GM23338 (cell line): ENCODE data around the gene CCBE1. TPM values are rescaled to one million over a fixed set of nuclear protein-coding genes. Genes with fewer than 3 reads are reported as not detected.

Source experiments
- ATAC-seq: fragments of 200-7000 bp; cut with Tn5 transposase; 3 replicates; pipeline ENCODE4 v1.9.1; 2020
- DNase-seq: peaks from one replicate; pipeline ENCODE4 v3.0.0-alpha.2; 2015; ENCODE audit warnings: low spot score
- H2AFZ ChIP-seq: fragments of 200-600 bp; sonication (generic); 2 replicates; pipeline ENCODE4 v1.8.0; 2016; ENCODE audit warnings: antibody characterized with exemption, mild to moderate bottlenecking, moderate library complexity
- H3F3A ChIP-seq: fragments of 200-600 bp; sonication (generic); replicated peaks from 2 replicates; pipeline ENCODE4 v1.8.0; 2017; ENCODE audit warnings: antibody characterized with exemption, mixed run types, low read depth
- H3K27ac ChIP-seq: fragments of 200-600 bp; sonication (generic); 2 replicates; pipeline ENCODE4 v1.6.1; 2016; ENCODE audit warnings: low read depth
- H3K27me3 ChIP-seq: fragments of 200-600 bp; sonication (generic); 2 replicates; pipeline ENCODE4 v1.8.0; 2016; ENCODE audit warnings: mild to moderate bottlenecking, mixed run types, moderate library complexity; ENCODE audit not compliant: insufficient read depth
- H3K36me3 ChIP-seq: fragments of 200-600 bp; sonication (generic); 2 replicates; pipeline ENCODE4 v1.8.0; 2016; ENCODE audit warnings: mild to moderate bottlenecking; ENCODE audit not compliant: insufficient read depth
- H3K4me1 ChIP-seq: fragments of 200-600 bp; sonication (generic); 2 replicates; pipeline ENCODE4 v1.8.0; 2016; ENCODE audit warnings: mild to moderate bottlenecking, moderate library complexity; ENCODE audit not compliant: insufficient read depth
- H3K4me2 ChIP-seq: fragments of 200-600 bp; sonication (generic); 2 replicates; pipeline ENCODE4 v1.7.1; 2017; ENCODE audit warnings: mixed run types
- H3K4me3 ChIP-seq: fragments of 200-600 bp; sonication (generic); 2 replicates; pipeline ENCODE4 v1.6.1; 2016; ENCODE audit warnings: mixed run types
- H3K79me2 ChIP-seq: fragments of 200-600 bp; sonication (generic); replicated peaks from 2 replicates; pipeline ENCODE4 v1.8.0; 2017; ENCODE audit warnings: mild to moderate bottlenecking; ENCODE audit not compliant: insufficient read depth
- H3K9me2 ChIP-seq: fragments of 200-600 bp; sonication (generic); 2 replicates; pipeline ENCODE4 v1.8.0; 2017; ENCODE audit not compliant: insufficient read depth
- H4K20me1 ChIP-seq: fragments of 200-600 bp; sonication (generic); replicated peaks from 2 replicates; pipeline ENCODE4 v1.8.0; 2017; ENCODE audit warnings: mild to moderate bottlenecking; ENCODE audit not compliant: insufficient read depth
- H3K27ac Mint-ChIP-seq: 2 replicates; pipeline ENCODE4 v1.8.0; 2020; ENCODE audit warnings: inconsistent platforms, mild to moderate bottlenecking, moderate library complexity, mixed read lengths
- H3K27me3 Mint-ChIP-seq: 3 replicates; pipeline ENCODE4 v1.8.0; 2022; ENCODE audit warnings: low read depth, mild to moderate bottlenecking, moderate library complexity, mixed read lengths, inconsistent platforms; ENCODE audit not compliant: insufficient read depth, poor library complexity
- H3K36me3 Mint-ChIP-seq: 3 replicates; pipeline ENCODE4 v1.8.0; 2021; ENCODE audit warnings: low read depth, mild to moderate bottlenecking, inconsistent platforms, moderate library complexity, mixed read lengths
- H3K4me1 Mint-ChIP-seq: 3 replicates; pipeline ENCODE4 v1.8.0; 2020; ENCODE audit warnings: mild to moderate bottlenecking, inconsistent platforms, mixed read lengths
- H3K4me3 Mint-ChIP-seq: 3 replicates; pipeline ENCODE4 v1.8.0; 2021; ENCODE audit warnings: moderate library complexity, mild to moderate bottlenecking, inconsistent platforms, mixed read lengths
- H3K9me3 Mint-ChIP-seq: 3 replicates; pipeline ENCODE4 v1.8.0; 2020; ENCODE audit warnings: moderate library complexity, mild to moderate bottlenecking, inconsistent platforms, mixed read lengths
- CREB1 ChIP-seq: fragments of 250-450 bp; sonication (Bioruptor Pico); IDR thresholded peaks from 2 replicates; pipeline ENCODE4 v1.5.0; 2020; ENCODE audit warnings: low read depth, mild to moderate bottlenecking, moderate library complexity
- EZH2 ChIP-seq: fragments of 200-600 bp; sonication (generic); IDR thresholded peaks from one replicate; pipeline ENCODE4 v1.8.0; 2017; ENCODE audit warnings: antibody characterized with exemption, mild to moderate bottlenecking, low read depth; ENCODE audit not compliant: unreplicated experiment
- EZH2phosphoT487 ChIP-seq: fragments of 200-600 bp; sonication (generic); IDR thresholded peaks from one replicate; pipeline ENCODE4 v1.8.1; 2018; ENCODE audit warnings: antibody characterized with exemption; ENCODE audit not compliant: unreplicated experiment
- POLR2AphosphoS5 ChIP-seq: IDR thresholded peaks from 2 replicates; pipeline ENCODE4 v1.6.1; 2016; ENCODE audit warnings: antibody characterized with exemption, low read depth
- STAT1 ChIP-seq: IDR thresholded peaks from one replicate; pipeline ENCODE4 v1.6.1; 2016; ENCODE audit warnings: antibody characterized with exemption; ENCODE audit not compliant: unreplicated experiment
- ZNF114 ChIP-seq: fragments of 250-450 bp; sonication (Bioruptor Pico); IDR thresholded peaks from 2 replicates; pipeline ENCODE4 v1.5.0; 2020; ENCODE audit warnings: mild to moderate bottlenecking, moderate library complexity
- ZNF331 ChIP-seq: fragments of 250-450 bp; sonication (Bioruptor Pico); IDR thresholded peaks from 2 replicates; pipeline ENCODE4 v1.5.0; 2020; ENCODE audit warnings: low read depth, mild to moderate bottlenecking, moderate library complexity
- polyA plus RNA-seq: library from polyadenylated mRNA; unstranded; fragments of >200 nt; fragmentation: Nextera tagmentation; extraction: Ambion mirVana; gene quantifications from 2 replicates; pipeline ENCODE4 v1.2.1, GENCODE V29; 2016
- total RNA-seq: library from RNA; depleted of rRNA; stranded (reverse); fragments of >200 nt; shearing (Covaris generic); gene quantifications from 2 replicates; pipeline ENCODE4 v1.2.3, GENCODE V29; 2014
- TF ChIP-seq, protein P1 (sequence below): IDR thresholded peaks from one replicate; pipeline ENCODE4 v1.6.1; 2018; ENCODE audit warnings: antibody characterized with exemption; ENCODE audit not compliant: unreplicated experiment
- TF ChIP-seq, protein P2 (sequence below): fragments of 250-450 bp; sonication (Bioruptor Pico); IDR thresholded peaks from 2 replicates; pipeline ENCODE4 v1.5.0; 2020; ENCODE audit warnings: mild to moderate bottlenecking, moderate library complexity
- TF ChIP-seq, protein P3 (sequence below): IDR thresholded peaks from 2 replicates; pipeline ENCODE4 v1.6.1; 2016; ENCODE audit warnings: antibody characterized with exemption

Gene CCBE1
- total and polyA plus RNA-seq, 2 experiments from 2014 or later: 2.1 to 2.6 TPM

DNA sequence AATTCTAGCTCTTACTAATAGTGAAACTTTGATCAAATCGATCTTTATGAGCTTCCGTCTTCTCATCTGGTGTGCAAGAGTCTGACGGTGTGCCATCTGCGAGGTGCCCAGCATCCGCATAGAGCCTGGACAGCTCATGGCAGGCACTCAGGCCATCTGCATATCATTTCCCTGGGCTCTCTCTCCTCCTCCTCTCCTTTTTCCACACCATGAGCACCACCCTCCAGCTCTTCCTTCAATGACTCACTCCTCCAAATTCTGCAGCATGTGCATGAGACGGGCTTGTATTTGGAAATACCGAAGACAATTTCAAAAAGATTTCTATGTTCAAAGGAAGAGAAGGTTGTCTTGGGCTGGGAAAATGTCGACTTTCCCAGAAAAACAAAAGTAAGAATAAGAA is 161.1 kb downstream of the CCBE1 start (continued):
- TF ChIP-seq, protein P1, sequence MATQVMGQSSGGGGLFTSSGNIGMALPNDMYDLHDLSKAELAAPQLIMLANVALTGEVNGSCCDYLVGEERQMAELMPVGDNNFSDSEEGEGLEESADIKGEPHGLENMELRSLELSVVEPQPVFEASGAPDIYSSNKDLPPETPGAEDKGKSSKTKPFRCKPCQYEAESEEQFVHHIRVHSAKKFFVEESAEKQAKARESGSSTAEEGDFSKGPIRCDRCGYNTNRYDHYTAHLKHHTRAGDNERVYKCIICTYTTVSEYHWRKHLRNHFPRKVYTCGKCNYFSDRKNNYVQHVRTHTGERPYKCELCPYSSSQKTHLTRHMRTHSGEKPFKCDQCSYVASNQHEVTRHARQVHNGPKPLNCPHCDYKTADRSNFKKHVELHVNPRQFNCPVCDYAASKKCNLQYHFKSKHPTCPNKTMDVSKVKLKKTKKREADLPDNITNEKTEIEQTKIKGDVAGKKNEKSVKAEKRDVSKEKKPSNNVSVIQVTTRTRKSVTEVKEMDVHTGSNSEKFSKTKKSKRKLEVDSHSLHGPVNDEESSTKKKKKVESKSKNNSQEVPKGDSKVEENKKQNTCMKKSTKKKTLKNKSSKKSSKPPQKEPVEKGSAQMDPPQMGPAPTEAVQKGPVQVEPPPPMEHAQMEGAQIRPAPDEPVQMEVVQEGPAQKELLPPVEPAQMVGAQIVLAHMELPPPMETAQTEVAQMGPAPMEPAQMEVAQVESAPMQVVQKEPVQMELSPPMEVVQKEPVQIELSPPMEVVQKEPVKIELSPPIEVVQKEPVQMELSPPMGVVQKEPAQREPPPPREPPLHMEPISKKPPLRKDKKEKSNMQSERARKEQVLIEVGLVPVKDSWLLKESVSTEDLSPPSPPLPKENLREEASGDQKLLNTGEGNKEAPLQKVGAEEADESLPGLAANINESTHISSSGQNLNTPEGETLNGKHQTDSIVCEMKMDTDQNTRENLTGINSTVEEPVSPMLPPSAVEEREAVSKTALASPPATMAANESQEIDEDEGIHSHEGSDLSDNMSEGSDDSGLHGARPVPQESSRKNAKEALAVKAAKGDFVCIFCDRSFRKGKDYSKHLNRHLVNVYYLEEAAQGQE: no peak
- TF ChIP-seq, protein P2, sequence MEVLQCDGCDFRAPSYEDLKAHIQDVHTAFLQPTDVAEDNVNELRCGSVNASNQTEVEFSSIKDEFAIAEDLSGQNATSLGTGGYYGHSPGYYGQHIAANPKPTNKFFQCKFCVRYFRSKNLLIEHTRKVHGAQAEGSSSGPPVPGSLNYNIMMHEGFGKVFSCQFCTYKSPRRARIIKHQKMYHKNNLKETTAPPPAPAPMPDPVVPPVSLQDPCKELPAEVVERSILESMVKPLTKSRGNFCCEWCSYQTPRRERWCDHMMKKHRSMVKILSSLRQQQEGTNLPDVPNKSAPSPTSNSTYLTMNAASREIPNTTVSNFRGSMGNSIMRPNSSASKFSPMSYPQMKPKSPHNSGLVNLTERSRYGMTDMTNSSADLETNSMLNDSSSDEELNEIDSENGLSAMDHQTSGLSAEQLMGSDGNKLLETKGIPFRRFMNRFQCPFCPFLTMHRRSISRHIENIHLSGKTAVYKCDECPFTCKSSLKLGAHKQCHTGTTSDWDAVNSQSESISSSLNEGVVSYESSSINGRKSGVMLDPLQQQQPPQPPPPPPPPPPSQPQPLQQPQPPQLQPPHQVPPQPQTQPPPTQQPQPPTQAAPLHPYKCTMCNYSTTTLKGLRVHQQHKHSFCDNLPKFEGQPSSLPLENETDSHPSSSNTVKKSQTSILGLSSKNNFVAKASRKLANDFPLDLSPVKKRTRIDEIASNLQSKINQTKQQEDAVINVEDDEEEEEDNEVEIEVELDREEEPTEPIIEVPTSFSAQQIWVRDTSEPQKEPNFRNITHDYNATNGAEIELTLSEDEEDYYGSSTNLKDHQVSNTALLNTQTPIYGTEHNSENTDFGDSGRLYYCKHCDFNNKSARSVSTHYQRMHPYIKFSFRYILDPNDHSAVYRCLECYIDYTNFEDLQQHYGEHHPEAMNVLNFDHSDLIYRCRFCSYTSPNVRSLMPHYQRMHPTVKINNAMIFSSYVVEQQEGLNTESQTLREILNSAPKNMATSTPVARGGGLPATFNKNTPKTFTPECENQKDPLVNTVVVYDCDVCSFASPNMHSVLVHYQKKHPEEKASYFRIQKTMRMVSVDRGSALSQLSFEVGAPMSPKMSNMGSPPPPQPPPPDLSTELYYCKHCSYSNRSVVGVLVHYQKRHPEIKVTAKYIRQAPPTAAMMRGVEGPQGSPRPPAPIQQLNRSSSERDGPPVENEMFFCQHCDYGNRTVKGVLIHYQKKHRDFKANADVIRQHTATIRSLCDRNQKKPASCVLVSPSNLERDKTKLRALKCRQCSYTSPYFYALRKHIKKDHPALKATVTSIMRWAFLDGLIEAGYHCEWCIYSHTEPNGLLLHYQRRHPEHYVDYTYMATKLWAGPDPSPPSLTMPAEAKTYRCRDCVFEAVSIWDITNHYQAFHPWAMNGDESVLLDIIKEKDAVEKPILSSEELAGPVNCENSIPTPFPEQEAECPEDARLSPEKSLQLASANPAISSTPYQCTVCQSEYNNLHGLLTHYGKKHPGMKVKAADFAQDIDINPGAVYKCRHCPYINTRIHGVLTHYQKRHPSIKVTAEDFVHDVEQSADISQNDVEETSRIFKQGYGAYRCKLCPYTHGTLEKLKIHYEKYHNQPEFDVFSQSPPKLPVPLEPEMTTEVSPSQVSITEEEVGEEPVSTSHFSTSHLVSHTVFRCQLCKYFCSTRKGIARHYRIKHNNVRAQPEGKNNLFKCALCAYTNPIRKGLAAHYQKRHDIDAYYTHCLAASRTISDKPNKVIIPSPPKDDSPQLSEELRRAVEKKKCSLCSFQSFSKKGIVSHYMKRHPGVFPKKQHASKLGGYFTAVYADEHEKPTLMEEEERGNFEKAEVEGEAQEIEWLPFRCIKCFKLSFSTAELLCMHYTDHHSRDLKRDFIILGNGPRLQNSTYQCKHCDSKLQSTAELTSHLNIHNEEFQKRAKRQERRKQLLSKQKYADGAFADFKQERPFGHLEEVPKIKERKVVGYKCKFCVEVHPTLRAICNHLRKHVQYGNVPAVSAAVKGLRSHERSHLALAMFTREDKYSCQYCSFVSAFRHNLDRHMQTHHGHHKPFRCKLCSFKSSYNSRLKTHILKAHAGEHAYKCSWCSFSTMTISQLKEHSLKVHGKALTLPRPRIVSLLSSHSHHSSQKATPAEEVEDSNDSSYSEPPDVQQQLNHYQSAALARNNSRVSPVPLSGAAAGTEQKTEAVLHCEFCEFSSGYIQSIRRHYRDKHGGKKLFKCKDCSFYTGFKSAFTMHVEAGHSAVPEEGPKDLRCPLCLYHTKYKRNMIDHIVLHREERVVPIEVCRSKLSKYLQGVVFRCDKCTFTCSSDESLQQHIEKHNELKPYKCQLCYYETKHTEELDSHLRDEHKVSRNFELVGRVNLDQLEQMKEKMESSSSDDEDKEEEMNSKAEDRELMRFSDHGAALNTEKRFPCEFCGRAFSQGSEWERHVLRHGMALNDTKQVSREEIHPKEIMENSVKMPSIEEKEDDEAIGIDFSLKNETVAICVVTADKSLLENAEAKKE (CRISPR knock-in tag): no peak

DNA sequence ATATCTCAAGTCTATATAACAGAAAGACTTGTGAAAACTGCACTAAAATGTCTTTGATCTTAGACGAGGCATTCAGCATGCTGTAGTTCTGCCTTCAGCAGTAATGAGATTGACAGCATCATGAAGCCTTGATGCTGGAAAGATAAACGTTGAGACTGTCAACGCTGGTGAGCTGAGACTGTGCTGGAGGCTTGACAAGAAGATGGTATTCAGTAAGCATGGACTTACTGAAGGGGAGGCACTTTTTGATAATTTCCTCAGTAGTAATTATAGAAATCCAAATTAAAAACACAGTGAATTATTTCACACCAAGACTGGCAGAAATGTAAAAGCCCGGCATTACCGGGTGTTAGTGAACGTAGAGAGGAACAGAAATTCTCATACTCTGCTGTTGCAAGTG is 162.2 kb downstream of the CCBE1 start:
- no peak overlapping the region for H3K27ac Mint-ChIP-seq
- Histone ChIP-seq H4K20me1 (no peaks in the 10 kb centered on the region), H3K4me3 (no peak overlapping the region), H3K79me2 (no peaks in the 10 kb centered on the region), H3K9me2 (peaks cover 3% of the 10 kb centered on the region), H2AFZ (no peak overlapping the region), H3K4me2 (no peak overlapping the region), H3K4me1 (no peaks in the 10 kb centered on the region), H3F3A (no peaks in the 10 kb centered on the region), H3K36me3 (no peaks in the 10 kb centered on the region), H3K27me3 (no peaks in the 10 kb centered on the region), H3K27ac (no peak overlapping the region)
- no peaks in the 10 kb centered on the region for H3K4me1 Mint-ChIP-seq
- H3K9me3 Mint-ChIP-seq: no peaks in the 10 kb centered on the region
- no peak overlapping the region for H3K4me3 Mint-ChIP-seq
- ATAC-seq (no peak), DNase-seq (no peak)
- H3K36me3 Mint-ChIP-seq: no peaks in the 10 kb centered on the region
- no peaks in the 10 kb centered on the region for H3K27me3 Mint-ChIP-seq
- TF ChIP-seq ZNF114 (CRISPR knock-in tag) (no peak), STAT1 (no peak), EZH2phosphoT487 (no peak), EZH2 (no peak), POLR2AphosphoS5 (no peak), ZNF331 (CRISPR knock-in tag) (no peak), CREB1 (CRISPR knock-in tag) (no peak)
- TF ChIP-seq, protein P3, sequence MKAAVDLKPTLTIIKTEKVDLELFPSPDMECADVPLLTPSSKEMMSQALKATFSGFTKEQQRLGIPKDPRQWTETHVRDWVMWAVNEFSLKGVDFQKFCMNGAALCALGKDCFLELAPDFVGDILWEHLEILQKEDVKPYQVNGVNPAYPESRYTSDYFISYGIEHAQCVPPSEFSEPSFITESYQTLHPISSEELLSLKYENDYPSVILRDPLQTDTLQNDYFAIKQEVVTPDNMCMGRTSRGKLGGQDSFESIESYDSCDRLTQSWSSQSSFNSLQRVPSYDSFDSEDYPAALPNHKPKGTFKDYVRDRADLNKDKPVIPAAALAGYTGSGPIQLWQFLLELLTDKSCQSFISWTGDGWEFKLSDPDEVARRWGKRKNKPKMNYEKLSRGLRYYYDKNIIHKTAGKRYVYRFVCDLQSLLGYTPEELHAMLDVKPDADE: no peak
- TF ChIP-seq, protein P1: no peak
